Measurements from ENCODE around the gene PYY. TPM values are rescaled to one million over a fixed set of nuclear protein-coding genes. Genes with fewer than 3 reads are reported as not detected.

The PYY gene
- total RNA-seq, 1 experiment from 2014 or later: not detected

DNA sequence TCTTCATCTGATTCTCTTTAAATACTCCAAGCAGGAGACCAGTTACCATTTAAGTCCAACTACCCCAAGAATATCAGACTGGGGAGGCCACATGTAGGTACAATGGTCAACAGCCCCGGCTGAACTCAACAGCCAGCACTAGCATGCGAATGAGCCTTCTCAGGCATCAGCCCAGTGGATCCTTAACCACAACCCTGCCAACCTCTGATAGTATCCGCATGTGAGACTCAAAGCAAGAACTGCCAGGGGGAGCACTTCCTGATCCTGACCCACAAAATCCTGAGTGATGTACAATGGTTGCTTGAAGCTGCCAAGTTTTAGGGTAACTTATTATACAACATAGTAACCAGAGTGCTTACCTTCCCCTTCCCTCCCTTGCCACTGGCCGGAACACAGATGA lies 4.0 kb downstream of the PYY start:
- Histone ChIP-seq H3K27ac (ENCODE audit: low read length) (no peak overlapping the region), H3K4me3 (ENCODE audit: low read depth in 2 of 2, low read length in 2 of 2) (no peak overlapping the region), H3K4me1 (ENCODE audit: control insufficient read depth, insufficient read depth, low read length) (no peaks in the 10 kb centered on the region), H3K9me3 (ENCODE audit: control insufficient read depth, insufficient read depth, low read depth, low read length) (no peaks in the 10 kb centered on the region), H3K27me3 (ENCODE audit: control insufficient read depth, insufficient read depth, low read length) (no peaks in the 10 kb centered on the region), H3K36me3 (ENCODE audit: control insufficient read depth, insufficient read depth, low read length) (no peaks in the 10 kb centered on the region)
- intact Hi-C loops (cut with micrococcal nuclease; ENCODE audit: unreplicated experiment): no loop called here
- ATAC-seq (no peak), DNase-seq (ENCODE audit: low read depth, low spot score) (no peak)
- ChIA-PET CTCF (no interaction called here), POLR2A (interaction anchor here (0.6 kb wide), 1 partner anchor 30 kb away, joined by 3 read pairs; no protein-coding TSS in a partner anchor)
- no TSS peak for BruUV-seq (replicated peaks)
- TF ChIP-seq, protein P1, sequence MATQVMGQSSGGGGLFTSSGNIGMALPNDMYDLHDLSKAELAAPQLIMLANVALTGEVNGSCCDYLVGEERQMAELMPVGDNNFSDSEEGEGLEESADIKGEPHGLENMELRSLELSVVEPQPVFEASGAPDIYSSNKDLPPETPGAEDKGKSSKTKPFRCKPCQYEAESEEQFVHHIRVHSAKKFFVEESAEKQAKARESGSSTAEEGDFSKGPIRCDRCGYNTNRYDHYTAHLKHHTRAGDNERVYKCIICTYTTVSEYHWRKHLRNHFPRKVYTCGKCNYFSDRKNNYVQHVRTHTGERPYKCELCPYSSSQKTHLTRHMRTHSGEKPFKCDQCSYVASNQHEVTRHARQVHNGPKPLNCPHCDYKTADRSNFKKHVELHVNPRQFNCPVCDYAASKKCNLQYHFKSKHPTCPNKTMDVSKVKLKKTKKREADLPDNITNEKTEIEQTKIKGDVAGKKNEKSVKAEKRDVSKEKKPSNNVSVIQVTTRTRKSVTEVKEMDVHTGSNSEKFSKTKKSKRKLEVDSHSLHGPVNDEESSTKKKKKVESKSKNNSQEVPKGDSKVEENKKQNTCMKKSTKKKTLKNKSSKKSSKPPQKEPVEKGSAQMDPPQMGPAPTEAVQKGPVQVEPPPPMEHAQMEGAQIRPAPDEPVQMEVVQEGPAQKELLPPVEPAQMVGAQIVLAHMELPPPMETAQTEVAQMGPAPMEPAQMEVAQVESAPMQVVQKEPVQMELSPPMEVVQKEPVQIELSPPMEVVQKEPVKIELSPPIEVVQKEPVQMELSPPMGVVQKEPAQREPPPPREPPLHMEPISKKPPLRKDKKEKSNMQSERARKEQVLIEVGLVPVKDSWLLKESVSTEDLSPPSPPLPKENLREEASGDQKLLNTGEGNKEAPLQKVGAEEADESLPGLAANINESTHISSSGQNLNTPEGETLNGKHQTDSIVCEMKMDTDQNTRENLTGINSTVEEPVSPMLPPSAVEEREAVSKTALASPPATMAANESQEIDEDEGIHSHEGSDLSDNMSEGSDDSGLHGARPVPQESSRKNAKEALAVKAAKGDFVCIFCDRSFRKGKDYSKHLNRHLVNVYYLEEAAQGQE (IDR thresholded peaks at IDR 0.05; ENCODE audit: insufficient read depth in 1 of 2, low read depth in 2 of 2, low read length in 1 of 2): no peak
- TF ChIP-seq, protein P2, sequence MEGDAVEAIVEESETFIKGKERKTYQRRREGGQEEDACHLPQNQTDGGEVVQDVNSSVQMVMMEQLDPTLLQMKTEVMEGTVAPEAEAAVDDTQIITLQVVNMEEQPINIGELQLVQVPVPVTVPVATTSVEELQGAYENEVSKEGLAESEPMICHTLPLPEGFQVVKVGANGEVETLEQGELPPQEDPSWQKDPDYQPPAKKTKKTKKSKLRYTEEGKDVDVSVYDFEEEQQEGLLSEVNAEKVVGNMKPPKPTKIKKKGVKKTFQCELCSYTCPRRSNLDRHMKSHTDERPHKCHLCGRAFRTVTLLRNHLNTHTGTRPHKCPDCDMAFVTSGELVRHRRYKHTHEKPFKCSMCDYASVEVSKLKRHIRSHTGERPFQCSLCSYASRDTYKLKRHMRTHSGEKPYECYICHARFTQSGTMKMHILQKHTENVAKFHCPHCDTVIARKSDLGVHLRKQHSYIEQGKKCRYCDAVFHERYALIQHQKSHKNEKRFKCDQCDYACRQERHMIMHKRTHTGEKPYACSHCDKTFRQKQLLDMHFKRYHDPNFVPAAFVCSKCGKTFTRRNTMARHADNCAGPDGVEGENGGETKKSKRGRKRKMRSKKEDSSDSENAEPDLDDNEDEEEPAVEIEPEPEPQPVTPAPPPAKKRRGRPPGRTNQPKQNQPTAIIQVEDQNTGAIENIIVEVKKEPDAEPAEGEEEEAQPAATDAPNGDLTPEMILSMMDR (IDR thresholded peaks at IDR 0.05): no peak
- TF ChIP-seq POLR2AphosphoS5 (IDR thresholded peaks at IDR 0.05; ENCODE audit: low read depth, low read length) (no peak), TCF7L2 (IDR thresholded peaks at IDR 0.05; ENCODE audit: low read depth, low read length) (no peak), SIN3A (IDR thresholded peaks at IDR 0.05; ENCODE audit: borderline replicate concordance, insufficient read depth, low read depth, low read length) (no peak)
- in situ Hi-C loops (cut with HindIII; ENCODE audit: low pct_unique_long_range_greater_than_20kb, low sequenced_read_pairs): no loop called here

DNA sequence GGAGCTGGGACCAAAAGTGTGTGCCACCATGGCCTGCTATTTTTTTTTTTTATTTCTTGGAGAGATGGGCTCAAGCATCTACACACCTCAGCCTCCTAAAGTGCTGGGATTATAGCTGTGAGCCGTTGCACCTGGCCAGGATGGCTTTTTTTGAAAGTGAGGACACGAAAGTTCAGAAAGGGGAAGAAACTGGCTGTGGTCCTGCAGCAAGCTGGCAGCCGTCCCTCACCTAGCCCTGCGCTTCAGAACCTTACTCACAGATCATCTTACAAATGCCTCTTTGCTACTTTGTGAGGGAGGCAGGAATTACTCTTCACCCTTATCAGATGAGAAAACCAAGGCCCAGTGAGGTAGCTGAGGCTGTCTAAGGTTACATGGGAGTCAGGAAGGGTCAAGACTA lies 7.0 kb downstream of the PYY start:
- no peaks in the 10 kb centered on the region for H3K9me3 ChIP-seq (ENCODE audit: control insufficient read depth, insufficient read depth, low read depth, low read length)
- TF ChIP-seq, protein P1 (IDR thresholded peaks at IDR 0.05; ENCODE audit: insufficient read depth in 1 of 2, low read depth in 2 of 2, low read length in 1 of 2): no peak
- TF ChIP-seq POLR2AphosphoS5 (IDR thresholded peaks at IDR 0.05; ENCODE audit: low read depth, low read length): no peak
- TF ChIP-seq TCF7L2 (IDR thresholded peaks at IDR 0.05; ENCODE audit: low read depth, low read length): no peak
- no peak for TF ChIP-seq SIN3A (IDR thresholded peaks at IDR 0.05; ENCODE audit: borderline replicate concordance, insufficient read depth, low read depth, low read length)
- TF ChIP-seq, protein P2 (IDR thresholded peaks at IDR 0.05): no peak
- in situ Hi-C loops (cut with HindIII; ENCODE audit: low pct_unique_long_range_greater_than_20kb, low sequenced_read_pairs): no loop called here
- ChIA-PET CTCF (interaction anchor here (0.9 kb wide), 1 partner anchor 33 kb away, joined by 3 read pairs; no protein-coding TSS in a partner anchor), POLR2A (interaction anchor here (0.7 kb wide), 1 partner anchor 21 kb away, joined by 20 read pairs; no protein-coding TSS in a partner anchor)
- H3K4me3 ChIP-seq (ENCODE audit: low read depth in 2 of 2, low read length in 2 of 2): no peak overlapping the region
- no peaks in the 10 kb centered on the region for H3K4me1 ChIP-seq (ENCODE audit: control insufficient read depth, insufficient read depth, low read length)
- H3K27me3 ChIP-seq (ENCODE audit: control insufficient read depth, insufficient read depth, low read length): no peaks in the 10 kb centered on the region
- no peak for ATAC-seq
- no peak for DNase-seq (ENCODE audit: low read depth, low spot score)
- no peaks in the 10 kb centered on the region for H3K36me3 ChIP-seq (ENCODE audit: control insufficient read depth, insufficient read depth, low read length)
- no TSS peak for BruUV-seq (replicated peaks)
- H3K27ac ChIP-seq (ENCODE audit: low read length): no peak overlapping the region
- intact Hi-C loops (cut with micrococcal nuclease; ENCODE audit: unreplicated experiment): no loop called here
